ENCODE data around the gene FAM163B. TPM values are rescaled to one million over a fixed set of nuclear protein-coding genes. Genes with fewer than 3 reads are reported as not detected.
A peak's percentile ranks its signal among the peaks of the same experiment; 100 is the strongest.

FAM163B gene
- total and polyA plus RNA-seq, 9 of the 15 experiments (the other 6 are each of a cell fraction or from before 2014, with no cell fraction given), result not detected

DNA sequence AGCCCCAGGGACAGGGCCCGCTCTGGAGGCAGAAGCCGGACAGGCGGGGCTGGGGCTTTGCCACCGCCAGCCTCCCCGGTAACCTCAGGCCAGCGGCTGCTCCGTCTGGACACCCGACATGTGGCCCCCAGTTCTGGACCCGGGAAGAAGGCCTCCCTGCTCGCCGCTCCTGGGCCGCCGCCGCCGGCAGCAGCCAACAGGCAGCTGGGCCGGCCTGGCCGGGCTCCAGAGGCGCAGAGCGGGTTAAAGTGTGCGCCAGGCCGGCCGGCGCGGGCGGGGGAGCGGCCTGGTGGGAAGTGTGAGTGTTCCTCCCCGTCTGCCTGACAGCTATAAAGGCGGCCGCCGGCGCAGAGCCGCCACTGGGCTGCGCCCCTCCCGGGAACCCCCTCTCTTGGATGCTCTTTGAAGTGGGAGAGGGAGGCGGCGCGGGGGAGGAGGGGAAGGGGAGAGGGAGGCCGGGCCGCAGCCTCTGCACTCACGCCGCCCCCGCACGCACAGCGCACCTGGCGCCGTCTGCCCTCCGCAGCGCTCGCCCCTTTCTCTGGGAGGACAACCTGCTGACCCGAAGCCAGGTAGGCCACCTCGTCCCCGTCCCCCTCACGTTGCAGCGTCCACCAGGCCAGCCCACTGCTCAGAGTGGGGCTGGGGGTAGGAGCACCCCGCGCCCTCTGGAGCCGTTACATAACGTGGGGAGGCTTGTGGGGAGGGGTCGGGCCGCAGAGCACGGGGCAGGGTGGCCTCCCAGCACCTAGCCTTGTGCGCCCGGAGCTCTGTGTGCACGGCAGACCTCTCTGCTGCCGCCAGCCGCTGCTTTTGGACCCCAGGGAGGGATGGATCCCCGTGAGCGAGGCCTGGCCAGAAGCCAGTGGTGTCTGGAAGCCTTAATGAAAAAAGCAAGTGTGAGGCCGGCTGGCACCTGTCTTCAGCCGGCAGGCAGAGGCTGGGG, 74.6 kb downstream of the FAM163B start, which contains the start of gene ADAMTSL2:
TSS of gene ADAMTSL2 (plus strand) at position 359 of the 946 bp plus-strand sequence. CDS start 2,009 bp downstream, outside the sequence.
- CTCF ChIA-PET (ENCODE audit: low intra/inter-chr PET ratio), result no interaction called here
- DNase-seq (ENCODE audit: extremely low read depth in 1 of 4, low spot score in 3 of 4) (peak in 3 of 4 experiments; percentile 26 to 53 (median 40)), FAIRE-seq (no peak), ATAC-seq (peak; percentile 18; the same call in 1 of the 3 replicates)
- H2AFZ ChIP-seq (ENCODE audit: low read depth, low read length), result no peak within 1 kb of the TSS
- no peaks in the 10 kb centered on the region for H3K79me2 ChIP-seq (ENCODE audit: control insufficient read depth, insufficient read depth, low read length)
- H3K9me1 ChIP-seq (ENCODE audit: control insufficient read depth, insufficient read depth, low read length), result no peaks in the 10 kb centered on the region
- 3% methylated on average over 28 of the region's 70 CpGs for WGBS (ENCODE audit: insufficient coverage, low coverage, missing lambda C conversion rate)
- H4K20me1 ChIP-seq (replicated peaks; ENCODE audit: control insufficient read depth, insufficient read depth, low read length), result peaks cover 34% of the 10 kb centered on the region
- no peak within 1 kb of the TSS for H3K9ac ChIP-seq (ENCODE audit: insufficient read depth in 1 of 2, low read depth in 2 of 2, low read length in 2 of 2)
- BruUV-seq (replicated peaks), result no TSS peak
- peaks cover 0 to 35% of the 10 kb centered on the region in 2 experiments; a peak in 2 of 5 replicates for H3K4me1 ChIP-seq (replicated peaks in 1 of 2; ENCODE audit: control insufficient read depth in 2 of 2, insufficient read depth in 2 of 2, low read length in 2 of 2)
- H3K27me3 ChIP-seq (ENCODE audit: control insufficient read depth in 2 of 2, insufficient read depth in 2 of 2, low read length in 2 of 2), result peaks cover 40 to 93% of the 10 kb centered on the region in 2 experiments; a peak in 4 of 5 replicates
- in situ Hi-C loops (cut with MboI) (loop anchor here (5.0 kb wide), 1 partner anchor 198 kb away; no protein-coding TSS in a partner anchor), intact Hi-C loops (cut with micrococcal nuclease) (no loop called here)
- H3K36me3 ChIP-seq (ENCODE audit: control insufficient read depth, insufficient read depth, low read length), result no peaks in the 10 kb centered on the region
- no peak within 1 kb of the TSS for H3K27ac ChIP-seq (ENCODE audit: extremely low read depth, low read depth, low read length)
- POLR2A ChIA-PET, result interaction anchor here (1.2 kb wide), 1 partner anchor 9 kb away, joined by 4 read pairs; no protein-coding TSS in a partner anchor
- no peaks in the 10 kb centered on the region for H3K9me3 ChIP-seq (replicated peaks; ENCODE audit: control insufficient read depth, insufficient read depth, low read depth, low read length)
- H3K4me3 ChIP-seq, result no peak within 1 kb of the TSS
- no peak for TF ChIP-seq ZNF695 (CRISPR knock-in tag; IDR thresholded peaks at IDR 0.05)
- TF ChIP-seq EGR1 (conservative IDR thresholded peaks at IDR 0.05), result peak; percentile 30; the same call in 1 of the 2 replicates
- H3K4me2 ChIP-seq (ENCODE audit: insufficient read depth, low read length), result no peak within 1 kb of the TSS

DNA sequence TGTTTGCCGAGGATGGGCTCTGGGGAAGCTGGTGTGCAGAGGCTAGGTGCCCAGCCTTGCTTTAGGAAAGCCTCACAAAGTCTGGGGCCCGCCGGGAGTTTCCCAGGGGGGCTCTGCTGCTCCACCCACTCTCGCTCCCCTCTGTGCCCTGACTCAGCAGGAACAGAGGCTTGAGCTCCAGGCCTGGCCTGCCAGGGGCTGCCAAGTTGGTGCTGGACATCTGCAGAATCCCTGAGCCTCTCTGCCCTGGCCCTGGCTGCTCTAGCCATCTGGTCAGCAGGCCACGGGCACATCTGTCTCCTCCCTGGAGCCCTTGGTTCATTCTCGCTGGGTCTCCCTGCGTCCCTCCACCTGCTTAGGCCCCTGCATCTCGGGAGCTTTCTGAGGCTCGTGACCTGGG, 75.3 kb downstream of the FAM163B start:
- no TSS peak for BruUV-seq (replicated peaks)
- no peaks in the 10 kb centered on the region for H3K9me1 ChIP-seq (ENCODE audit: control insufficient read depth, insufficient read depth, low read length)
- 4% methylated on average over 9 of the region's 9 CpGs for WGBS (ENCODE audit: insufficient coverage, low coverage, missing lambda C conversion rate)
- POLR2A ChIA-PET, result interaction anchor here (1.0 to 1.2 kb wide), 2 partner anchors 10 to 12 kb away, joined by 3 to 4 read pairs; no protein-coding TSS in a partner anchor
- peaks cover 0 to 28% of the 10 kb centered on the region in 2 experiments; a peak in 2 of 5 replicates for H3K4me1 ChIP-seq (replicated peaks in 1 of 2; ENCODE audit: control insufficient read depth in 2 of 2, insufficient read depth in 2 of 2, low read length in 2 of 2)
- intact Hi-C loops (cut with micrococcal nuclease), result loop anchor here (1.0 kb wide), 2 partner anchors 181 to 192 kb away; no protein-coding TSS in a partner anchor
- no peak overlapping the region for H3K9ac ChIP-seq (ENCODE audit: insufficient read depth in 1 of 2, low read depth in 2 of 2, low read length in 2 of 2)
- H3K4me2 ChIP-seq (ENCODE audit: insufficient read depth, low read length), result no peak overlapping the region
- H3K36me3 ChIP-seq (ENCODE audit: control insufficient read depth, insufficient read depth, low read length), result no peaks in the 10 kb centered on the region
- no peaks in the 10 kb centered on the region for H3K79me2 ChIP-seq (ENCODE audit: control insufficient read depth, insufficient read depth, low read length)
- CTCF ChIA-PET (ENCODE audit: low intra/inter-chr PET ratio), result interaction anchor here (0.9 to 1.6 kb wide), 2 partner anchors 192 to 194 kb away, joined by 3 to 8 read pairs; no protein-coding TSS in a partner anchor
- peaks cover 42 to 93% of the 10 kb centered on the region in 2 experiments; a peak in 4 of 5 replicates for H3K27me3 ChIP-seq (ENCODE audit: control insufficient read depth in 2 of 2, insufficient read depth in 2 of 2, low read length in 2 of 2)
- no peak overlapping the region for H2AFZ ChIP-seq (ENCODE audit: low read depth, low read length)
- peaks cover 35% of the 10 kb centered on the region for H4K20me1 ChIP-seq (replicated peaks; ENCODE audit: control insufficient read depth, insufficient read depth, low read length)
- DNase-seq (ENCODE audit: extremely low read depth in 1 of 4, low spot score in 3 of 4) (no peak), FAIRE-seq (no peak), ATAC-seq (no peak)
- H3K9me3 ChIP-seq (replicated peaks; ENCODE audit: control insufficient read depth, insufficient read depth, low read depth, low read length), result no peaks in the 10 kb centered on the region
- H3K4me3 ChIP-seq, result no peak overlapping the region
- no peak overlapping the region for H3K27ac ChIP-seq (ENCODE audit: extremely low read depth, low read depth, low read length)
- in situ Hi-C loops (cut with MboI), result no loop called here
- TF ChIP-seq KDM2B (CRISPR knock-in tag; IDR thresholded peaks at IDR 0.05), result no peak
- no peak for TF ChIP-seq TOE1 (IDR thresholded peaks at IDR 0.05; ENCODE audit: borderline replicate concordance)
- no peak for TF ChIP-seq TOE1 (CRISPR knock-in tag; IDR thresholded peaks at IDR 0.05; ENCODE audit: borderline replicate concordance, low read depth)
- no peak for TF ChIP-seq DDX20 (tag; IDR thresholded peaks at IDR 0.05; ENCODE audit: low read depth)
- TF ChIP-seq, protein P1, sequence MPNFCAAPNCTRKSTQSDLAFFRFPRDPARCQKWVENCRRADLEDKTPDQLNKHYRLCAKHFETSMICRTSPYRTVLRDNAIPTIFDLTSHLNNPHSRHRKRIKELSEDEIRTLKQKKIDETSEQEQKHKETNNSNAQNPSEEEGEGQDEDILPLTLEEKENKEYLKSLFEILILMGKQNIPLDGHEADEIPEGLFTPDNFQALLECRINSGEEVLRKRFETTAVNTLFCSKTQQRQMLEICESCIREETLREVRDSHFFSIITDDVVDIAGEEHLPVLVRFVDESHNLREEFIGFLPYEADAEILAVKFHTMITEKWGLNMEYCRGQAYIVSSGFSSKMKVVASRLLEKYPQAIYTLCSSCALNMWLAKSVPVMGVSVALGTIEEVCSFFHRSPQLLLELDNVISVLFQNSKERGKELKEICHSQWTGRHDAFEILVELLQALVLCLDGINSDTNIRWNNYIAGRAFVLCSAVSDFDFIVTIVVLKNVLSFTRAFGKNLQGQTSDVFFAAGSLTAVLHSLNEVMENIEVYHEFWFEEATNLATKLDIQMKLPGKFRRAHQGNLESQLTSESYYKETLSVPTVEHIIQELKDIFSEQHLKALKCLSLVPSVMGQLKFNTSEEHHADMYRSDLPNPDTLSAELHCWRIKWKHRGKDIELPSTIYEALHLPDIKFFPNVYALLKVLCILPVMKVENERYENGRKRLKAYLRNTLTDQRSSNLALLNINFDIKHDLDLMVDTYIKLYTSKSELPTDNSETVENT (CRISPR knock-in tag; IDR thresholded peaks at IDR 0.05), result no peak
- no peak for TF ChIP-seq PATZ1 (CRISPR knock-in tag; IDR thresholded peaks at IDR 0.05; ENCODE audit: borderline replicate concordance)

All from K562 (cell line).